Measurements from ENCODE around the gene TSPAN15.

- no peak for TF ChIP-seq CTCF (IDR thresholded peaks at IDR 0.05; ENCODE audit: borderline replicate concordance, extremely low read depth, low read length, poor library complexity, severe bottlenecking)
- TF ChIP-seq EZH2 (IDR thresholded peaks at IDR 0.05; ENCODE audit: borderline replicate concordance, low read depth, low read length, severe bottlenecking), result no peak
These were observed 30.7 kb downstream of the TSPAN15 start for GRCh38 chr10:69481811-69482524.

Data from DND-41 (cell line).